ENCODE results near the gene OXTR.

OXTR gene

GRCh38 chr3:8784676-8785435, 15.4 kb upstream of the OXTR start:
- Histone ChIP-seq H3K9me3 (ENCODE audit: control insufficient read depth in 1 of 2, low read length in 2 of 2) (peaks cover 0 to 4% of the 10 kb centered on the region in 2 donors), H3K4me3 (ENCODE audit: low read depth in 1 of 2, low read length in 2 of 2) (no peak overlapping the region), H3K36me3 (ENCODE audit: control insufficient read depth in 1 of 2, insufficient read depth in 2 of 2, low read length in 2 of 2) (no peaks in the 10 kb centered on the region), H3K27ac (ENCODE audit: low read length) (no peak overlapping the region), H3K4me1 (ENCODE audit: control insufficient read depth in 1 of 2, insufficient read depth in 2 of 2, low read length in 2 of 2) (peaks cover 0 to 7% of the 10 kb centered on the region in 2 donors), H3K27me3 (ENCODE audit: low read depth, low read length) (no peaks in the 10 kb centered on the region)

GRCh38 chr3:8780279-8780678, 10.9 kb upstream of the OXTR start:
- Histone ChIP-seq H3K27ac (ENCODE audit: low read length) (no peak overlapping the region), H3K36me3 (ENCODE audit: control insufficient read depth in 1 of 2, insufficient read depth in 2 of 2, low read length in 2 of 2) (no peaks in the 10 kb centered on the region), H3K4me1 (ENCODE audit: control insufficient read depth in 1 of 2, insufficient read depth in 2 of 2, low read length in 2 of 2) (peaks cover 0 to 5% of the 10 kb centered on the region in 2 donors), H3K4me3 (ENCODE audit: low read depth in 1 of 2, low read length in 2 of 2) (no peak overlapping the region), H3K27me3 (ENCODE audit: low read depth, low read length) (no peaks in the 10 kb centered on the region), H3K9me3 (ENCODE audit: control insufficient read depth in 1 of 2, low read length in 2 of 2) (no peaks in the 10 kb centered on the region)

DNA sequence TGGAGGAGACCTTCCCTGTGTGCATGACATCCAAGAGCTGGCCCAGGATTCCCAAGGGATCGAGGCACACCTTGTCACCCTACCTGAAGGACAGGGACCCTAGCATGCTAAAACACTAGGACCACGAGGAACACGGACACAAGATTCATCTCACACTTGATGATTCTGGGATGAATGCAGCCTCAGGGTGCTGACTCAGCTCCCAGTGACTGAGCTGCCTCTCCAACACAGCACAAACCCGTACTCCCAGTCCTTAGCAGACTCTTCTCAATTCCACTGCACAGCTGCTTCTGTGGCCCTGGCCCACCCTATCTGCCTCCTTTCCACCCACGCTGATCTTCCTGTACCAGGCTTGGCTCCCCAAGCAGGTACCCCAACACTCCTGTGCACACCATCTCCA, 9.1 kb upstream of the OXTR start:
- no peaks in the 10 kb centered on the region for H3K4me1 ChIP-seq (ENCODE audit: control insufficient read depth in 1 of 2, insufficient read depth in 2 of 2, low read length in 2 of 2)
- H3K27ac ChIP-seq (ENCODE audit: low read length) = no peak overlapping the region
- H3K36me3 ChIP-seq (ENCODE audit: control insufficient read depth in 1 of 2, insufficient read depth in 2 of 2, low read length in 2 of 2) = no peaks in the 10 kb centered on the region
- H3K9me3 ChIP-seq (ENCODE audit: control insufficient read depth in 1 of 2, low read length in 2 of 2) = no peaks in the 10 kb centered on the region
- no peak overlapping the region for H3K4me3 ChIP-seq (ENCODE audit: low read depth in 1 of 2, low read length in 2 of 2)
- no peaks in the 10 kb centered on the region for H3K27me3 ChIP-seq (ENCODE audit: low read depth, low read length)

- no peak overlapping the region for H3K27ac ChIP-seq (ENCODE audit: low read length)
- H3K4me1 ChIP-seq (ENCODE audit: control insufficient read depth in 1 of 2, insufficient read depth in 2 of 2, low read length in 2 of 2) = no peaks in the 10 kb centered on the region
- no peaks in the 10 kb centered on the region for H3K36me3 ChIP-seq (ENCODE audit: control insufficient read depth in 1 of 2, insufficient read depth in 2 of 2, low read length in 2 of 2)
- no peak overlapping the region for H3K4me3 ChIP-seq (ENCODE audit: low read depth in 1 of 2, low read length in 2 of 2)
- no peaks in the 10 kb centered on the region for H3K27me3 ChIP-seq (ENCODE audit: low read depth, low read length)
- no peaks in the 10 kb centered on the region for H3K9me3 ChIP-seq (ENCODE audit: control insufficient read depth in 1 of 2, low read length in 2 of 2)
Observed at GRCh38 chr3:8777978-8778267, 8.5 kb upstream of the OXTR start.

- no peak overlapping the region for H3K27ac ChIP-seq (ENCODE audit: low read length)
- H3K27me3 ChIP-seq (ENCODE audit: low read depth, low read length) = no peaks in the 10 kb centered on the region
- no peaks in the 10 kb centered on the region for H3K4me1 ChIP-seq (ENCODE audit: control insufficient read depth in 1 of 2, insufficient read depth in 2 of 2, low read length in 2 of 2)
- no peaks in the 10 kb centered on the region for H3K36me3 ChIP-seq (ENCODE audit: control insufficient read depth in 1 of 2, insufficient read depth in 2 of 2, low read length in 2 of 2)
- no peaks in the 10 kb centered on the region for H3K9me3 ChIP-seq (ENCODE audit: control insufficient read depth in 1 of 2, low read length in 2 of 2)
- H3K4me3 ChIP-seq (ENCODE audit: low read depth in 1 of 2, low read length in 2 of 2) = no peak overlapping the region
Observed at GRCh38 chr3:8777201-8777977, 8.0 kb upstream of the OXTR start.

DNA sequence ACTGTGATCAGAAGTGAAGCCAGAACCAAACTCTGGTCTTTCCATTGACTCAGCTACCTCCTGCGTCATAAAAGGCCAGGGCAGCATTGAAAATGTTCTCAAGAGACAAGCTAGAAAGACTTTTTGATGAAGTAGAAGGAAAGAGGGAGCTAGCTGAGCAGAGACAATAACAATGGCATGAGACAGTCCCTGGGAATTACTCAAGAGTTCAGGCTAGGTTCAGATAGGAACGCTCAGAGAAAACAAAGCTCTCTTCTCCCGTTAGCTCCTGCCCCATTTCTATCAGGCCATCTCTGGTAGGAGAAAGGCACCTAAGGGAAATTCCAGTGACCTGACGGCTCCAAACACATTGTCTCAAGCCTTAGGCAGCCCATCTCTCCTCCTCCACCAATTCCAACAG, 7.0 kb upstream of the OXTR start:
- H3K27me3 ChIP-seq (ENCODE audit: low read depth, low read length) = no peaks in the 10 kb centered on the region
- no peak overlapping the region for H3K27ac ChIP-seq (ENCODE audit: low read length)
- H3K4me3 ChIP-seq (ENCODE audit: low read depth in 1 of 2, low read length in 2 of 2) = no peak overlapping the region
- H3K4me1 ChIP-seq (ENCODE audit: control insufficient read depth in 1 of 2, insufficient read depth in 2 of 2, low read length in 2 of 2) = no peaks in the 10 kb centered on the region
- H3K36me3 ChIP-seq (ENCODE audit: control insufficient read depth in 1 of 2, insufficient read depth in 2 of 2, low read length in 2 of 2) = no peaks in the 10 kb centered on the region
- no peaks in the 10 kb centered on the region for H3K9me3 ChIP-seq (ENCODE audit: control insufficient read depth in 1 of 2, low read length in 2 of 2)

DNA sequence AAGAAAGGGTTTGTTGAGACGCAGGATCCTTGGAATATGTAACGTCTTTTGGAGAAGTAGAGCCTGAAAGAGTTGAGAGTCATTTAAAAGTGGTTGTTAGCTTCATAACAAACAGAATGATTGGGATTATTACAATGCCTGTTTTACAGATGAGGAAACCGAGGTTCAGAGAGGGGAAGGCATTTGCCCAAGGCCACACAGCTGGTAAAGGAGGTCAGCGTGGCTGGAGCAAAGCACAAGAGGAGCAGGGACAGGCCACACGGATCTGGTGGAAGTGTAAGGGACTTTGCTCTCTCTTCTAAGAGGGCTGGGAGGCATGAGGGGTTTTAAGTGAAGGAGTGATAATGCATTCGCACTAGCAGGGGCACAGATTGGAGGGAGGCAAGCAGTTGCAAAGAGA, 6.2 kb upstream of the OXTR start:
- no peak overlapping the region for H3K4me3 ChIP-seq (ENCODE audit: low read depth in 1 of 2, low read length in 2 of 2)
- no peaks in the 10 kb centered on the region for H3K36me3 ChIP-seq (ENCODE audit: control insufficient read depth in 1 of 2, insufficient read depth in 2 of 2, low read length in 2 of 2)
- H3K4me1 ChIP-seq (ENCODE audit: control insufficient read depth in 1 of 2, insufficient read depth in 2 of 2, low read length in 2 of 2) = no peaks in the 10 kb centered on the region
- no peak overlapping the region for H3K27ac ChIP-seq (ENCODE audit: low read length)
- H3K9me3 ChIP-seq (ENCODE audit: control insufficient read depth in 1 of 2, low read length in 2 of 2) = no peaks in the 10 kb centered on the region
- no peaks in the 10 kb centered on the region for H3K27me3 ChIP-seq (ENCODE audit: low read depth, low read length)

DNA sequence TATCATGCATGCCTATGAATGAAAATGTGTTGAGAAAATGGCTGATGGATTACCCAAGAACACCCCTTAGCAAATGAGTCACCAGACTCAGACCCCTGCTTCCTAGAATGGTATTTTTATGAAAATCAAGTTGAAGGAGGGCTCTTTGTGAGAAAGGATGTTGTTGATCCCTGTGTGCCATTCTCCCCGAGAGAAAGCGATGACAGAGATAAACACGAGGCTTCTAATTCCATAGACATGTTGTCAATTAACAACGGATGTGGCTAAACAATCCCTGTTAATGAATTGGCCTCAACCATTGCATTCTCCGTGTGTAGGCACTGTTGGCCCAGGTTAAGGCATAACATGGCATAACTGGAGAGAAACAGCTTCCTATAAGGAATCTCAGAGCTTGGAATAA, 5.8 kb upstream of the OXTR start:
- no peaks in the 10 kb centered on the region for H3K9me3 ChIP-seq (ENCODE audit: control insufficient read depth in 1 of 2, low read length in 2 of 2)
- H3K4me1 ChIP-seq (ENCODE audit: control insufficient read depth in 1 of 2, insufficient read depth in 2 of 2, low read length in 2 of 2) = no peaks in the 10 kb centered on the region
- no peaks in the 10 kb centered on the region for H3K36me3 ChIP-seq (ENCODE audit: control insufficient read depth in 1 of 2, insufficient read depth in 2 of 2, low read length in 2 of 2)
- no peaks in the 10 kb centered on the region for H3K27me3 ChIP-seq (ENCODE audit: low read depth, low read length)
- H3K4me3 ChIP-seq (ENCODE audit: low read depth in 1 of 2, low read length in 2 of 2) = no peak overlapping the region
- H3K27ac ChIP-seq (ENCODE audit: low read length) = no peak overlapping the region

GRCh38 chr3:8773941-8774542, 4.6 kb upstream of the OXTR start:
- Histone ChIP-seq H3K4me3 (ENCODE audit: low read depth in 1 of 2, low read length in 2 of 2) (no peak overlapping the region), H3K27ac (ENCODE audit: low read length) (no peak overlapping the region), H3K36me3 (ENCODE audit: control insufficient read depth in 1 of 2, insufficient read depth in 2 of 2, low read length in 2 of 2) (no peaks in the 10 kb centered on the region), H3K27me3 (ENCODE audit: low read depth, low read length) (peaks cover 2% of the 10 kb centered on the region), H3K9me3 (ENCODE audit: control insufficient read depth in 1 of 2, low read length in 2 of 2) (no peaks in the 10 kb centered on the region), H3K4me1 (ENCODE audit: control insufficient read depth in 1 of 2, insufficient read depth in 2 of 2, low read length in 2 of 2) (peaks cover 0 to 7% of the 10 kb centered on the region in 2 donors)

DNA sequence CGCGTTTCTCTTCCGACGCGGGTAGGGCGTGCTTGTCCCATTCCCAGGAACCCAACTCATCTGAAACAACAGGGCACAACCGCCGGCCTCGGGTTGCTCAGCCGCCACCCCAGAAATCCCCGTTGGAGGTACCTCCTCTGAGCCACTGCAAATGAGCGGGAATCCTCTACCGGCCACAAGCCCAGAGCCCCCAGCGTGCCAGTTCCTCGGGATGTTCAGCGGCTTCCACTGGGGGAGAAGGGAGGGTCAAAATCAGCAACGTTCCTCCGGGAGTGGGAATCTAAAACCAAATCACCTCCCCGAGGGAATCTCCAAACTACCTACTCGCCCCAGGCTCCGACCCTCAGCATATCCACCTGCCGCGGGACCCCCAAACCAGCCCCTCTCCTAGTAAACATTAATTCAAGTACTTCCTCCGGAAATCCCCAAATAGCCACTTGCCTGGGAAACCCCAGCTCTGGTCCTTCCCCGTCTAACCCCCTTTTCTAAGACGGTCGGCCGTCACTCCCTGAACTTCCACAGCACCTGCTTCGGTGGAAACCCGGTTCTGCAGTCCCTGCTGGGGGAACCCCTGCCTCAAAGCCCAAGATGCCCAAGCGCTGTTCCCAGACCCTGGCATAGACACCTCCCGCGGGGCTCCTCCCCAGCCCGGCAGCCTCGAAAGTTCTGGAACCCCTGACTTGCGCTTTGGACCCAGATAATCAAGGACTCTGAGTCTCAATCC, 887 bp downstream of the OXTR start:
- no peak overlapping the region for H3K27ac ChIP-seq (ENCODE audit: low read length)
- peaks cover 31% of the 10 kb centered on the region for H3K27me3 ChIP-seq (ENCODE audit: low read depth, low read length)
- H3K36me3 ChIP-seq (ENCODE audit: control insufficient read depth in 1 of 2, insufficient read depth in 2 of 2, low read length in 2 of 2) = no peaks in the 10 kb centered on the region
- H3K9me3 ChIP-seq (ENCODE audit: control insufficient read depth in 1 of 2, low read length in 2 of 2) = no peaks in the 10 kb centered on the region
- peak overlapping the region in 1 of 2 donors; percentile 58 for H3K4me3 ChIP-seq (ENCODE audit: low read depth in 1 of 2, low read length in 2 of 2)
- peaks cover 0 to 26% of the 10 kb centered on the region in 2 donors for H3K4me1 ChIP-seq (ENCODE audit: control insufficient read depth in 1 of 2, insufficient read depth in 2 of 2, low read length in 2 of 2)

- H3K27me3 ChIP-seq (ENCODE audit: low read depth, low read length) = peaks cover 31% of the 10 kb centered on the region
- H3K4me3 ChIP-seq (ENCODE audit: low read depth in 1 of 2, low read length in 2 of 2) = peak overlapping the region; percentile 21 to 58
- peaks cover 0 to 26% of the 10 kb centered on the region in 2 donors for H3K4me1 ChIP-seq (ENCODE audit: control insufficient read depth in 1 of 2, insufficient read depth in 2 of 2, low read length in 2 of 2)
- H3K27ac ChIP-seq (ENCODE audit: low read length) = no peak overlapping the region
- H3K9me3 ChIP-seq (ENCODE audit: control insufficient read depth in 1 of 2, low read length in 2 of 2) = no peaks in the 10 kb centered on the region
- H3K36me3 ChIP-seq (ENCODE audit: control insufficient read depth in 1 of 2, insufficient read depth in 2 of 2, low read length in 2 of 2) = no peaks in the 10 kb centered on the region
Observed at GRCh38 chr3:8767667-8768363, 1.6 kb downstream of the OXTR start.

Data from muscle layer of duodenum (tissue), 2 donors.